ENCODE measurements around the gene DUSP16.

DUSP16 gene

DNA sequence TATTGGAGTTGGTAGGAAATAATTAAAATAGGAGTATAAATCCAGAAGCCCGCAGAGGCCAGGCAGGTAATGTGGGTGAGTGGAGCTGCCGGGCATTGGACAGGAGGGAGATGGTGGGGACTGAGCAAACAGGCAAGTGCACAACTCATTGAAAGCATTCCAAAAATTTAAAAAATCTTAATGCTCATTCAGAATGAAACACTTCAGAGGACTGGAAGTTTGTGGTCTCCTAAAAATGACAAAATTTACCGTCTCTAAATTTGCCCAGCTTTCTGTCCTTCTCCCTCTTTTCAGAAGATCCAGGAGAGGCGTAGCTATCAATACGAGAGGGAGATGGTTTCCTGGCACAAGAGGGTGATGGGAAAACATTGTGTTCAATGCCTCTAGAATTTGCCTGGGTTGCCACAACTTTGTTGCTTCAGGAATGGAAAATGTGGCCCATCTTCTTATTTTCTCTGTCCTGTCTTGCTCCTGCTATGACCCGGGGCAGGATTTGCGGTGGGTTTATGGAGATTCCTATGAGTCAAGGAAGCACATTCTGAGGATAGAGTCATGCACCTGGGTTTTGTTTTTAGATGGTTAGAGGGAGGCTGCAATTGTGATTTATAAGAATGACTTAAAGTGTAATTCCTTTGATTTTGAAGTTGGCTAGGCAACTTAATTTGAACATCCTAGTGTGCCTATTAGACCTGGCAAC, 133.6 kb downstream of the DUSP16 start:
- H3K27ac ChIP-seq: no peak overlapping the region
- DNase-seq (ENCODE audit: low spot score): no peak
- TF ChIP-seq, protein P1, sequence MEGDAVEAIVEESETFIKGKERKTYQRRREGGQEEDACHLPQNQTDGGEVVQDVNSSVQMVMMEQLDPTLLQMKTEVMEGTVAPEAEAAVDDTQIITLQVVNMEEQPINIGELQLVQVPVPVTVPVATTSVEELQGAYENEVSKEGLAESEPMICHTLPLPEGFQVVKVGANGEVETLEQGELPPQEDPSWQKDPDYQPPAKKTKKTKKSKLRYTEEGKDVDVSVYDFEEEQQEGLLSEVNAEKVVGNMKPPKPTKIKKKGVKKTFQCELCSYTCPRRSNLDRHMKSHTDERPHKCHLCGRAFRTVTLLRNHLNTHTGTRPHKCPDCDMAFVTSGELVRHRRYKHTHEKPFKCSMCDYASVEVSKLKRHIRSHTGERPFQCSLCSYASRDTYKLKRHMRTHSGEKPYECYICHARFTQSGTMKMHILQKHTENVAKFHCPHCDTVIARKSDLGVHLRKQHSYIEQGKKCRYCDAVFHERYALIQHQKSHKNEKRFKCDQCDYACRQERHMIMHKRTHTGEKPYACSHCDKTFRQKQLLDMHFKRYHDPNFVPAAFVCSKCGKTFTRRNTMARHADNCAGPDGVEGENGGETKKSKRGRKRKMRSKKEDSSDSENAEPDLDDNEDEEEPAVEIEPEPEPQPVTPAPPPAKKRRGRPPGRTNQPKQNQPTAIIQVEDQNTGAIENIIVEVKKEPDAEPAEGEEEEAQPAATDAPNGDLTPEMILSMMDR (IDR thresholded peaks at IDR 0.05): no peak
- no peak overlapping the region for H3K4me3 ChIP-seq

DNA sequence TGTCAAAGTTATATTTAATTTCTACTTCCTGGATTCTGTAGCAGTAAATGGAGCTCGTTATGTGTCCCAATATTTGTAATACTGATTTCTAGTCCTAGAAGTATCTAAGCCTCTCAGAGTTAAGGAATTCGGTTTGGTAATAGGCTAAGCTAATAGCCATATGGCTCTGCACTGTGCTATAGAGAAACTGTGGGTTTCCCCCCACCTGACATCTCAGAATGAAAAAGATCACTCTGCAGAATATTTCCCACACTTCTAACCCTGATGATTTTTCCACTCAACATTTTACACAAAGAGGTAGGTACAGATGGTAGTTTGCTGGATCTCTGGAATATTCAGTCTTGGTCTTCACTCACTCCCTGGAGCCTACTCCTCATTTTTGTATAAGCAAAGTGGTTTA, 134.6 kb downstream of the DUSP16 start:
- TF ChIP-seq, protein P1 (IDR thresholded peaks at IDR 0.05): no peak
- no peak overlapping the region for H3K27ac ChIP-seq
- DNase-seq (ENCODE audit: low spot score): no peak
- no peak overlapping the region for H3K4me3 ChIP-seq

DNA sequence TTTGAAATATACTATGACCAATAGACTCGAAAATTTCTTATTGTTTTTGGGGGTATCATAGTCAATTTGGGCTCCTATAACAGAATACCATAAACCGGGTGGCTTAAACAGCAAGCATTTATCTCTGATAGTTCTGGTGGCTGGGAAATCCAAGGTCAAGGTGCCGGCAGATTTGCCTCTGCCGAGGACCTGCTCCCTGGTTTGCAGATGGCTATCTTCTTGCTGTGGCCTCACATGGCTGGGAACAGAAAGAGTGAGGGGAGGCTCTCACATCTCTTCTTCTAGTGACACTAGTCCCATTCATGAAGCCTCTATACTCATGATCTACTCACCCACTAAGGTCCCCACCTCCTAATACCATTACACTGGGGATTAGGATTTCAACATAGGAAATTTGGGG, 135.1 kb downstream of the DUSP16 start:
- DNase-seq (ENCODE audit: low spot score): no peak
- H3K27ac ChIP-seq: no peak overlapping the region
- TF ChIP-seq, protein P1 (IDR thresholded peaks at IDR 0.05): no peak
- no peak overlapping the region for H3K4me3 ChIP-seq

DNA sequence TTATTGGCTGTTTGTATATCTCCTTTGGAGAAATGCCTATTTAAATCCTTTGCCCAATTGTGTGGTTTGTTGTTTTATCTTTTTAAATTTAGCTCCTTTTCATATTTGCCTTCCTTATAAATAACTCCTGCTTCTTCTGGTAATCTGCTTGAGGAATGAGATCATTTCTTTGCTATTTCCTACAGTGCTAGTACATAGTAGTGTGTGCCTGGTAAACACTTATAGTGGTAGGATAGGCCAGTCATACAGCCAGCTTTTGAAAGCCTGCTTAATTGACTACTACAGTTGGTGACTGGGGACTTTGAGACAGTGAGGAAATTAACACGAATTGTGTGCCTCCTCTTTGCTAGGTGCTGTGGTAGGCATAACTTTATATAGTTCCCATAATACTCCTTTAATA, 137.0 kb downstream of the DUSP16 start:
- TF ChIP-seq, protein P1 (IDR thresholded peaks at IDR 0.05): no peak
- H3K27ac ChIP-seq: peak overlapping the region in 1 of 2 donors; percentile 69
- DNase-seq (ENCODE audit: low spot score): no peak
- H3K4me3 ChIP-seq: no peak overlapping the region

DNA sequence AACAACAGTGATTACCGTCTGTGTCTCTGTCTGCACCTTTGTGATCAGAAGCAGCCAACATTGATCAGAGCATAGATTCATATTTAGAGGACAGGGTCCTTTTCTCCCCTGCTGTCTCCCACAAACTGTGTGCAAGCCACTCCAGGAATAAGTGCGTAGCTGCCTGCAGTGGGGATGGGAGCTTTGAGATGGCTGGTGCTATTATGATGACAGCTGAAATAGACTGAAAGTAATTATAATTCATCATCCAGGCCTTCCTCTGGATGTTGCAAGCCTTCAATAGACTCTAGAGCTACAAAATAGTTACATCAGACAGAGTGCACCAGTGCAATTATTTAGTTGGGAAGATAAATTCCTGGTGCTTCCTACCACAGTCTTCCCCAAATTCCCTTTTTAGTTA, 137.7 kb downstream of the DUSP16 start:
- DNase-seq (ENCODE audit: low spot score): no peak
- TF ChIP-seq, protein P1 (IDR thresholded peaks at IDR 0.05): no peak
- Histone ChIP-seq H3K4me3 (no peak overlapping the region), H3K27ac (peak overlapping the region in 1 of 2 donors; percentile 48)
